Measurements from ENCODE around the gene CDC25C. TPM values are rescaled to one million over a fixed set of nuclear protein-coding genes. Genes with fewer than 3 reads are reported as not detected.

CDC25C gene
- total RNA-seq: not detected

- ATAC-seq: peak; percentile 100
- intact Hi-C loops (cut with DNase I): no loop called here
- peak; percentile 97 for DNase-seq (ENCODE audit: low spot score)
Measured at GRCh38 chr5:138331449-138332368, at the start of gene CDC25C. Gene CDC25C (minus strand): TSS chr5:138331804. CDS start chr5:138331180, 624 bp downstream.

GRCh38 chr5:138372653-138373052 lies 41.0 kb upstream of the CDC25C start:
- ATAC-seq (no peak), DNase-seq (ENCODE audit: low spot score) (no peak)
- intact Hi-C loops (cut with DNase I): no loop called here

GRCh38 chr5:138372225-138372624 lies 40.6 kb upstream of the CDC25C start:
- intact Hi-C loops (cut with DNase I): no loop called here
- DNase-seq (ENCODE audit: low spot score): no peak
- no peak for ATAC-seq

- no peak for ATAC-seq
- intact Hi-C loops (cut with DNase I): no loop called here
- no peak for DNase-seq (ENCODE audit: low spot score)
Measured at GRCh38 chr5:138371454-138371853, 39.9 kb upstream of the CDC25C start.

GRCh38 chr5:138370537-138370936 lies 38.9 kb upstream of the CDC25C start:
- DNase-seq (ENCODE audit: low spot score) (no peak), ATAC-seq (no peak)
- intact Hi-C loops (cut with DNase I): no loop called here

- ATAC-seq: peak; percentile 64
- intact Hi-C loops (cut with DNase I): no loop called here
- DNase-seq (ENCODE audit: low spot score): no peak
Measured at GRCh38 chr5:138369706-138370105, 38.1 kb upstream of the CDC25C start.

GRCh38 chr5:138369261-138369660 lies 37.7 kb upstream of the CDC25C start:
- intact Hi-C loops (cut with DNase I): no loop called here
- ATAC-seq: no peak
- no peak for DNase-seq (ENCODE audit: low spot score)

- ATAC-seq: no peak
- intact Hi-C loops (cut with DNase I): no loop called here
- no peak for DNase-seq (ENCODE audit: low spot score)
Measured at GRCh38 chr5:138366632-138367382, 35.2 kb upstream of the CDC25C start.

- DNase-seq (ENCODE audit: low spot score) (no peak), ATAC-seq (no peak)
- intact Hi-C loops (cut with DNase I): no loop called here
Measured at GRCh38 chr5:138364576-138364975, 33.0 kb upstream of the CDC25C start.

GRCh38 chr5:138360941-138361452 lies 29.4 kb upstream of the CDC25C start:
- no peak for DNase-seq (ENCODE audit: low spot score)
- intact Hi-C loops (cut with DNase I): no loop called here
- ATAC-seq: no peak

GRCh38 chr5:138359621-138360020 lies 28.0 kb upstream of the CDC25C start:
- no peak for ATAC-seq
- no peak for DNase-seq (ENCODE audit: low spot score)
- intact Hi-C loops (cut with DNase I): no loop called here

GRCh38 chr5:138354926-138355378 lies 23.3 kb upstream of the CDC25C start:
- DNase-seq (ENCODE audit: low spot score): no peak
- ATAC-seq: no peak
- intact Hi-C loops (cut with DNase I): no loop called here

- intact Hi-C loops (cut with DNase I): no loop called here
- DNase-seq (ENCODE audit: low spot score) (no peak), ATAC-seq (no peak)
Measured at GRCh38 chr5:138354387-138354786, 22.8 kb upstream of the CDC25C start.

GRCh38 chr5:138353560-138354080 lies 22.0 kb upstream of the CDC25C start:
- DNase-seq (ENCODE audit: low spot score): no peak
- intact Hi-C loops (cut with DNase I): no loop called here

GRCh38 chr5:138352722-138353559 lies 21.3 kb upstream of the CDC25C start:
- intact Hi-C loops (cut with DNase I): no loop called here
- ATAC-seq (peak; percentile 64), DNase-seq (ENCODE audit: low spot score) (peak; percentile 81)

More at GRCh38 chr5:138353560-138354080, 22.0 kb upstream of the CDC25C start:
- peak; percentile 2 for ATAC-seq

- ATAC-seq (peak; percentile 80), DNase-seq (ENCODE audit: low spot score) (peak; percentile 86)
- intact Hi-C loops (cut with DNase I): no loop called here
Measured at GRCh38 chr5:138352071-138352721, 20.6 kb upstream of the CDC25C start, which contains the start of gene KDM3B. Gene KDM3B (plus strand): TSS chr5:138352685. CDS start chr5:138352796, 111 bp downstream.

GRCh38 chr5:138351517-138351916 lies 19.9 kb upstream of the CDC25C start:
- DNase-seq (ENCODE audit: low spot score) (no peak), ATAC-seq (no peak)
- intact Hi-C loops (cut with DNase I): no loop called here

- no peak for ATAC-seq
- intact Hi-C loops (cut with DNase I): no loop called here
Measured at GRCh38 chr5:138351056-138351455, 19.5 kb upstream of the CDC25C start.

More at GRCh38 chr5:138351056-138351455, 19.5 kb upstream of the CDC25C start:
- DNase-seq (ENCODE audit: low spot score): no peak

Measured in sciatic nerve (tissue), 2 donors.